Spleen (tissue), 7 donors: ENCODE data around the gene BLNK.

Source experiments
- CTCF ChIP-seq, 11 experiments: fragments of 200-600 bp in 7 of 11; fragments of 450-650 bp in 4 of 11; sonication (generic) in 4 of 11; IDR thresholded peaks in 8 of 11; conservative IDR thresholded peaks in 3 of 11; 1 replicate in 7 of 11; 2 replicates in 4 of 11; pipeline versions ENCODE4 v1.4.0 to v1.8.0; 2016 to 2021; ENCODE audit warnings: antibody characterized with exemption in 11 of 11, inconsistent platforms in 4 of 11, mild to moderate bottlenecking in 1 of 11
- POLR2A ChIP-seq, 3 donors: fragments of 450-650 bp; IDR thresholded peaks; one replicate each; pipeline ENCODE4 v1.5.1; 2017; ENCODE audit warnings: antibody characterized with exemption in 3 of 3, mild to moderate bottlenecking in 1 of 3
- POLR2AphosphoS5 ChIP-seq, 3 donors: sonication (generic); formaldehyde crosslinking; IDR thresholded peaks; one replicate each; pipeline ENCODE4 v1.5.1; 2017; ENCODE audit warnings: antibody characterized with exemption in 3 of 3
- donor health status: DM: no; HTN: no; CAD: no; lungs with moderate emphysema.
- donor health status: DM: no; HTN: no; CAD: no.
- donor health status: DM: no; HTN: no; CAD: no.

DNA sequence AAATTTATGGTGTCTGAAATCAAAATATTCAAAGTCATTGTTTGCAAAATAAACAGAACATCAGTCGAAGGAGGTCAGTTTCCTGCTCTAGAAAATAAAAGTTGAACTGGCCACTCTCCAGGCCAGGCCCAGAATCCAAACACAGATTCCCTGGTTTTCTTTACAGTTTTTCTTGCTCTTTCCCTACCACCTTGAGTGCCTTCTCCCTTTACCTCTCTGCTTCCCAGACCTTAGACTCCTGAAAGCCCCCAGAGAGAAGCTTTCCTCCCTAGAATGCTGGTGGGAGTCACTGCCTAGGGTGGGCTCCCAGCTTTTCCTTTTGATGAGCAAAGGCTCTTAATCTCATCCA is 38.9 kb upstream of the BLNK start:
- TF ChIP-seq POLR2AphosphoS5 (IDR thresholded peaks at IDR 0.05) (no peak), CTCF (IDR thresholded peaks at IDR 0.05 in 8 of 11, conservative IDR thresholded peaks at IDR 0.05 in 3 of 11) (no peak), POLR2A (IDR thresholded peaks at IDR 0.05) (no peak)
